Gastrocnemius medialis (tissue), 4 donors: ENCODE measurements around the gene ADAMTS14.

ENCODE experiments used
- CTCF ChIP-seq, 5 experiments: fragments of 450-650 bp in 3 of 5; fragments of 200-600 bp in 2 of 5; sonication (generic) in 2 of 5; IDR thresholded peaks in 4 of 5; conservative IDR thresholded peaks in 1 of 5; 1 replicate in 4 of 5; 2 replicates in 1 of 5; pipeline ENCODE4 v1.5.1; 2016 to 2019; ENCODE audit warnings: antibody characterized with exemption in 5 of 5, mild to moderate bottlenecking in 3 of 5, moderate library complexity in 3 of 5
- POLR2A ChIP-seq, 2 donors: fragments of 450-650 bp; IDR thresholded peaks; one replicate each; pipeline ENCODE4 v1.6.1; 2017; ENCODE audit warnings: antibody characterized with exemption in 2 of 2, mild to moderate bottlenecking in 2 of 2, moderate library complexity in 2 of 2

GRCh38 chr10:70743879-70744278 is 71.6 kb downstream of the ADAMTS14 start:
- TF ChIP-seq CTCF (IDR thresholded peaks at IDR 0.05 in 4 of 5, conservative IDR thresholded peaks at IDR 0.05 in 1 of 5) (no peak), POLR2A (IDR thresholded peaks at IDR 0.05) (no peak)
